ENCODE results near the gene EFCAB6.

Gene EFCAB6

GRCh38 chr22:43812149-43812842 lies at the start of gene EFCAB6:
TSS of gene EFCAB6 (minus strand) at chr22:43812305. CDS start at chr22:43782318, 29,987 bp downstream.
- Histone ChIP-seq H3K9me3 (ENCODE audit: control insufficient read depth in 1 of 2, low read length in 2 of 2) (no peaks in the 10 kb centered on the region), H3K4me3 (ENCODE audit: low read depth in 1 of 2, low read length in 2 of 2) (peak within 1 kb of the TSS; percentile 88 to 95), H3K27ac (ENCODE audit: low read depth, low read length) (no peak within 1 kb of the TSS), H3K27me3 (ENCODE audit: control insufficient read depth in 1 of 2, insufficient read depth in 2 of 2, low read length in 2 of 2) (no peaks in the 10 kb centered on the region), H3K36me3 (ENCODE audit: control insufficient read depth in 1 of 2, insufficient read depth in 2 of 2, low read length in 2 of 2) (no peaks in the 10 kb centered on the region), H3K9ac (ENCODE audit: low read depth in 1 of 2, low read length in 2 of 2) (peak within 1 kb of the TSS; percentile 96), H3K4me1 (ENCODE audit: control insufficient read depth in 1 of 2, insufficient read depth in 2 of 2, low read length in 2 of 2) (peaks cover 14 to 15% of the 10 kb centered on the region in 2 donors)

- H3K4me1 ChIP-seq (ENCODE audit: control insufficient read depth in 1 of 2, insufficient read depth in 2 of 2, low read length in 2 of 2), result peaks cover 9 to 10% of the 10 kb centered on the region in 2 donors
- peak overlapping the region; percentile 51 for H3K27ac ChIP-seq (ENCODE audit: low read depth, low read length)
- peak overlapping the region; percentile 48 to 72 for H3K9ac ChIP-seq (ENCODE audit: low read depth in 1 of 2, low read length in 2 of 2)
- H3K27me3 ChIP-seq (ENCODE audit: control insufficient read depth in 1 of 2, insufficient read depth in 2 of 2, low read length in 2 of 2), result peaks cover 0 to 9% of the 10 kb centered on the region in 2 donors
- peaks cover 0 to 3% of the 10 kb centered on the region in 2 donors for H3K36me3 ChIP-seq (ENCODE audit: control insufficient read depth in 1 of 2, insufficient read depth in 2 of 2, low read length in 2 of 2)
- no peaks in the 10 kb centered on the region for H3K9me3 ChIP-seq (ENCODE audit: control insufficient read depth in 1 of 2, low read length in 2 of 2)
- peak overlapping the region; percentile 52 to 75 for H3K4me3 ChIP-seq (ENCODE audit: low read depth in 1 of 2, low read length in 2 of 2)
Measured at GRCh38 chr22:43861529-43861928, 49.4 kb upstream of the EFCAB6 start.

GRCh38 chr22:43860831-43861230 lies 48.7 kb upstream of the EFCAB6 start:
- H3K4me1 ChIP-seq (ENCODE audit: control insufficient read depth in 1 of 2, insufficient read depth in 2 of 2, low read length in 2 of 2), result peaks cover 9 to 10% of the 10 kb centered on the region in 2 donors
- peak overlapping the region; percentile 27 for H3K27ac ChIP-seq (ENCODE audit: low read depth, low read length)
- H3K9ac ChIP-seq (ENCODE audit: low read depth in 1 of 2, low read length in 2 of 2), result peak overlapping the region; percentile 48 to 72
- H3K36me3 ChIP-seq (ENCODE audit: control insufficient read depth in 1 of 2, insufficient read depth in 2 of 2, low read length in 2 of 2), result peaks cover 0 to 3% of the 10 kb centered on the region in 2 donors
- no peaks in the 10 kb centered on the region for H3K9me3 ChIP-seq (ENCODE audit: control insufficient read depth in 1 of 2, low read length in 2 of 2)
- H3K4me3 ChIP-seq (ENCODE audit: low read depth in 1 of 2, low read length in 2 of 2), result peak overlapping the region; percentile 52 to 75
- H3K27me3 ChIP-seq (ENCODE audit: control insufficient read depth in 1 of 2, insufficient read depth in 2 of 2, low read length in 2 of 2), result peaks cover 0 to 9% of the 10 kb centered on the region in 2 donors

GRCh38 chr22:43860126-43860525 lies 48.0 kb upstream of the EFCAB6 start:
- Histone ChIP-seq H3K4me1 (ENCODE audit: control insufficient read depth in 1 of 2, insufficient read depth in 2 of 2, low read length in 2 of 2) (peaks cover 9 to 10% of the 10 kb centered on the region in 2 donors), H3K9ac (ENCODE audit: low read depth in 1 of 2, low read length in 2 of 2) (no peak overlapping the region), H3K27ac (ENCODE audit: low read depth, low read length) (no peak overlapping the region), H3K36me3 (ENCODE audit: control insufficient read depth in 1 of 2, insufficient read depth in 2 of 2, low read length in 2 of 2) (peaks cover 0 to 3% of the 10 kb centered on the region in 2 donors), H3K9me3 (ENCODE audit: control insufficient read depth in 1 of 2, low read length in 2 of 2) (no peaks in the 10 kb centered on the region), H3K27me3 (ENCODE audit: control insufficient read depth in 1 of 2, insufficient read depth in 2 of 2, low read length in 2 of 2) (peaks cover 0 to 9% of the 10 kb centered on the region in 2 donors), H3K4me3 (ENCODE audit: low read depth in 1 of 2, low read length in 2 of 2) (peak overlapping the region in 1 of 2 donors; percentile 52)

- H3K36me3 ChIP-seq (ENCODE audit: control insufficient read depth in 1 of 2, insufficient read depth in 2 of 2, low read length in 2 of 2), result peaks cover 0 to 3% of the 10 kb centered on the region in 2 donors
- H3K4me1 ChIP-seq (ENCODE audit: control insufficient read depth in 1 of 2, insufficient read depth in 2 of 2, low read length in 2 of 2), result peaks cover 12 to 13% of the 10 kb centered on the region in 2 donors
- no peak overlapping the region for H3K27ac ChIP-seq (ENCODE audit: low read depth, low read length)
- H3K4me3 ChIP-seq (ENCODE audit: low read depth in 1 of 2, low read length in 2 of 2), result no peak overlapping the region
- H3K9me3 ChIP-seq (ENCODE audit: control insufficient read depth in 1 of 2, low read length in 2 of 2), result no peaks in the 10 kb centered on the region
- H3K27me3 ChIP-seq (ENCODE audit: control insufficient read depth in 1 of 2, insufficient read depth in 2 of 2, low read length in 2 of 2), result peaks cover 0 to 9% of the 10 kb centered on the region in 2 donors
- no peak overlapping the region for H3K9ac ChIP-seq (ENCODE audit: low read depth in 1 of 2, low read length in 2 of 2)
Measured at GRCh38 chr22:43859621-43860020, 47.5 kb upstream of the EFCAB6 start.

GRCh38 chr22:43859176-43859575 lies 47.1 kb upstream of the EFCAB6 start:
- Histone ChIP-seq H3K27me3 (ENCODE audit: control insufficient read depth in 1 of 2, insufficient read depth in 2 of 2, low read length in 2 of 2) (peaks cover 0 to 6% of the 10 kb centered on the region in 2 donors), H3K9me3 (ENCODE audit: control insufficient read depth in 1 of 2, low read length in 2 of 2) (no peaks in the 10 kb centered on the region), H3K9ac (ENCODE audit: low read depth in 1 of 2, low read length in 2 of 2) (no peak overlapping the region), H3K4me1 (ENCODE audit: control insufficient read depth in 1 of 2, insufficient read depth in 2 of 2, low read length in 2 of 2) (peaks cover 16 to 17% of the 10 kb centered on the region in 2 donors), H3K36me3 (ENCODE audit: control insufficient read depth in 1 of 2, insufficient read depth in 2 of 2, low read length in 2 of 2) (peaks cover 0 to 3% of the 10 kb centered on the region in 2 donors), H3K27ac (ENCODE audit: low read depth, low read length) (no peak overlapping the region), H3K4me3 (ENCODE audit: low read depth in 1 of 2, low read length in 2 of 2) (no peak overlapping the region)

GRCh38 chr22:43858156-43858895 lies 46.2 kb upstream of the EFCAB6 start:
- Histone ChIP-seq H3K27me3 (ENCODE audit: control insufficient read depth in 1 of 2, insufficient read depth in 2 of 2, low read length in 2 of 2) (no peaks in the 10 kb centered on the region), H3K4me1 (ENCODE audit: control insufficient read depth in 1 of 2, insufficient read depth in 2 of 2, low read length in 2 of 2) (peaks cover 24 to 26% of the 10 kb centered on the region in 2 donors), H3K9me3 (ENCODE audit: control insufficient read depth in 1 of 2, low read length in 2 of 2) (no peaks in the 10 kb centered on the region), H3K36me3 (ENCODE audit: control insufficient read depth in 1 of 2, insufficient read depth in 2 of 2, low read length in 2 of 2) (peaks cover 0 to 3% of the 10 kb centered on the region in 2 donors), H3K4me3 (ENCODE audit: low read depth in 1 of 2, low read length in 2 of 2) (no peak overlapping the region), H3K9ac (ENCODE audit: low read depth in 1 of 2, low read length in 2 of 2) (no peak overlapping the region), H3K27ac (ENCODE audit: low read depth, low read length) (no peak overlapping the region)

- H3K27me3 ChIP-seq (ENCODE audit: control insufficient read depth in 1 of 2, insufficient read depth in 2 of 2, low read length in 2 of 2), result no peaks in the 10 kb centered on the region
- peaks cover 0 to 3% of the 10 kb centered on the region in 2 donors for H3K36me3 ChIP-seq (ENCODE audit: control insufficient read depth in 1 of 2, insufficient read depth in 2 of 2, low read length in 2 of 2)
- no peak overlapping the region for H3K27ac ChIP-seq (ENCODE audit: low read depth, low read length)
- no peak overlapping the region for H3K9ac ChIP-seq (ENCODE audit: low read depth in 1 of 2, low read length in 2 of 2)
- H3K4me3 ChIP-seq (ENCODE audit: low read depth in 1 of 2, low read length in 2 of 2), result no peak overlapping the region
- peaks cover 31 to 35% of the 10 kb centered on the region in 2 donors for H3K4me1 ChIP-seq (ENCODE audit: control insufficient read depth in 1 of 2, insufficient read depth in 2 of 2, low read length in 2 of 2)
- no peaks in the 10 kb centered on the region for H3K9me3 ChIP-seq (ENCODE audit: control insufficient read depth in 1 of 2, low read length in 2 of 2)
Measured at GRCh38 chr22:43857367-43857766, 45.3 kb upstream of the EFCAB6 start.

- Histone ChIP-seq H3K4me1 (ENCODE audit: control insufficient read depth in 1 of 2, insufficient read depth in 2 of 2, low read length in 2 of 2) (peaks cover 41 to 45% of the 10 kb centered on the region in 2 donors), H3K27me3 (ENCODE audit: control insufficient read depth in 1 of 2, insufficient read depth in 2 of 2, low read length in 2 of 2) (no peaks in the 10 kb centered on the region), H3K9me3 (ENCODE audit: control insufficient read depth in 1 of 2, low read length in 2 of 2) (no peaks in the 10 kb centered on the region), H3K36me3 (ENCODE audit: control insufficient read depth in 1 of 2, insufficient read depth in 2 of 2, low read length in 2 of 2) (peaks cover 0 to 3% of the 10 kb centered on the region in 2 donors), H3K9ac (ENCODE audit: low read depth in 1 of 2, low read length in 2 of 2) (no peak overlapping the region), H3K4me3 (ENCODE audit: low read depth in 1 of 2, low read length in 2 of 2) (no peak overlapping the region), H3K27ac (ENCODE audit: low read depth, low read length) (no peak overlapping the region)
Measured at GRCh38 chr22:43855431-43855830, 43.3 kb upstream of the EFCAB6 start.

- Histone ChIP-seq H3K4me3 (ENCODE audit: low read depth in 1 of 2, low read length in 2 of 2) (no peak overlapping the region), H3K4me1 (ENCODE audit: control insufficient read depth in 1 of 2, insufficient read depth in 2 of 2, low read length in 2 of 2) (peaks cover 47 to 51% of the 10 kb centered on the region in 2 donors), H3K27ac (ENCODE audit: low read depth, low read length) (no peak overlapping the region), H3K9me3 (ENCODE audit: control insufficient read depth in 1 of 2, low read length in 2 of 2) (no peaks in the 10 kb centered on the region), H3K9ac (ENCODE audit: low read depth in 1 of 2, low read length in 2 of 2) (no peak overlapping the region), H3K36me3 (ENCODE audit: control insufficient read depth in 1 of 2, insufficient read depth in 2 of 2, low read length in 2 of 2) (peaks cover 0 to 3% of the 10 kb centered on the region in 2 donors), H3K27me3 (ENCODE audit: control insufficient read depth in 1 of 2, insufficient read depth in 2 of 2, low read length in 2 of 2) (no peaks in the 10 kb centered on the region)
Measured at GRCh38 chr22:43854786-43855271, 42.7 kb upstream of the EFCAB6 start.
